ENCODE measurements around the gene TMEM266.

TMEM266 gene

DNA sequence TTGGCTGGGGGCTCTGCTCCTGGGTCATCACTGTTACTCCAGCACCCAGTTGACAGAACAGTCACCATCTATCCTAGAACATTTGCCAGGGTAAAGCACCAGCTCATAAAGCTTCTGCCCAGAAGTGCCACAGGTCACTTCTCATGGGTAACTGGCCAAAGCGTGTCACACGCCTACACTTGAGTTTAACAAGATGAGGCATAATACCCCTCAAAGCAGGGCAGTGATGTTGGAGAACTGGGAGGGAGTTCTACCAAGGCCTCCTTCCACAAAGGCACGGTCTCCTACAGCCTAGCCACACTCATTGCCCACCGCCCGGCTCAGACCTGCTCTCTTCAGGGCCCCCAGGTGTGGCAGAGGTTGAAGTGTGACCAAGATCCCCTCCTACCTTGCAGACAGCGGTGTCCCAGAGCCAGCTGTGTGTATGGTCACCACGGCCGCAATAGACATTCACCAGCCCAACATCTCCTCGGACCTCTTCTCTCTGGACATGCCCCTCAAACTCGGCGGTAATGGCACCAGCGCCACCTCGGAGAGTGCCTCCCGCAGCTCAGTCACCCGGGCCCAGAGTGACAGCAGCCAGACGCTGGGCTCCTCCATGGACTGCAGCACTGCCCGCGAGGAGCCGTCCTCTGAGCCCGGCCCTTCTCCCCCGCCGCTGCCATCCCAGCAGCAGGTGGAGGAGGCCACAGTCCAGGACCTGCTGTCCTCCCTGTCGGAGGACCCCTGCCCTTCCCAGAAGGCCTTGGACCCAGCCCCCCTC, 143.7 kb downstream of the TMEM266 start:
- no peak for DNase-seq (ENCODE audit: low read depth)

DNA sequence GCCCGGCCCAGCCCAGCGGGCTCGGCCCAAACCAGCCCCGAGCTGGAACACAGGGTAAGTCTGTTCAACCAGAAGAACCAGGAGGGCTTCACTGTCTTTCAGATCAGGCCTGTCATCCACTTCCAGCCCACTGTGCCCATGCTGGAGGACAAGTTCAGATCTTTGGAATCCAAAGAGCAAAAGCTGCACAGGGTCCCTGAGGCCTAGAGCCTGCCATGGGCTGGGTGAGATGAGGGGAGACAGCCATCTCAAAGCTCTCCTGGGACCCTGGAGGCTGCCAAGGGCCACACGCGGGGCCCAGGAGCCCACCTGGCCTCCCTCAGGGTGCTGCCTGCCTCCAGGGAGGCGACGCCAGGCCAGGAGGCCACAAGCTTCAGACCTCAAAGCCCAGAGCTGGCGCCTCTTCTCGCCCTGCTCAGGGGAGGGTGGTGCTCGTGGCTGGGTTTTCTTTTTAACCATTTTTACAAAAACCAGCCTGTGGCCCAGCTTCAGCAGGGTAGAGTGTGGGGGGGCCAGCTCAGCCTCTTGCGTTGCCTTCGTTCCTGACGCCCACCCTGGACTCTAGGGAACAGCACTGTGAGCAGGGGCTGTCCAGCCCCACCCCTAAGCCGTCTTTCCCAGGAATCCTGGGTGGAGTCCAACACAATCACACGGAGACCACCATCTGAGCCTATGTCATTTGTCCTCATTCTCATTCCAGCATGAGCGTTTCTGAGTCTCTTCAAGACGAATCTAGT, 144.5 kb downstream of the TMEM266 start:
- no peak for DNase-seq (ENCODE audit: low read depth)

DNA sequence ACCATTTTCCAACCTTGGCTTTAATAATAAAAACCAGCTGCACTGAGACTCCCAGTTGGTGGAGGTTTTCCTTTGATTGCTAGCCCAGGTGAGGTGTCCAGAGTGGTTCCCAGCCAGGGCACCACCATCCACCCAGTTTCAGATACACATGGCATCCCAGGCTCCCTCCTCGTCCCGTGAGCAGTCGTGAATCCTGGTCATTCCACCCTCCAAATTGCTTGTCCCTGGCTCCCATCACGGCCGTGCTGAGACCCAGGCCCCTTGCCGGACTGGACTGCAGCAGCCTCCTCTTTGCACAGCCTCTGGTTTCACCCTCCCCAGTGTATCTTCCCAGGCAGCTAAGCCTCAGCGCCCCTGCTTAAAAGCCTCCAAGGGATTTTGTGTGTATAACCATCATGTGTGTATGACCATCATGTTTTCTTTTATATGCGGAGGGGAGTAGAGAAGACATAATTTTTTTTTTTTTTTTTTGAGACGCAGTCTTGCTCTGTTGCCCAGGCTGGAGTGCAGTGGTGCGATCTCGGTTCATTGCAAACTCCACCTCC, 145.2 kb downstream of the TMEM266 start:
- DNase-seq (ENCODE audit: low read depth): no peak

DNA sequence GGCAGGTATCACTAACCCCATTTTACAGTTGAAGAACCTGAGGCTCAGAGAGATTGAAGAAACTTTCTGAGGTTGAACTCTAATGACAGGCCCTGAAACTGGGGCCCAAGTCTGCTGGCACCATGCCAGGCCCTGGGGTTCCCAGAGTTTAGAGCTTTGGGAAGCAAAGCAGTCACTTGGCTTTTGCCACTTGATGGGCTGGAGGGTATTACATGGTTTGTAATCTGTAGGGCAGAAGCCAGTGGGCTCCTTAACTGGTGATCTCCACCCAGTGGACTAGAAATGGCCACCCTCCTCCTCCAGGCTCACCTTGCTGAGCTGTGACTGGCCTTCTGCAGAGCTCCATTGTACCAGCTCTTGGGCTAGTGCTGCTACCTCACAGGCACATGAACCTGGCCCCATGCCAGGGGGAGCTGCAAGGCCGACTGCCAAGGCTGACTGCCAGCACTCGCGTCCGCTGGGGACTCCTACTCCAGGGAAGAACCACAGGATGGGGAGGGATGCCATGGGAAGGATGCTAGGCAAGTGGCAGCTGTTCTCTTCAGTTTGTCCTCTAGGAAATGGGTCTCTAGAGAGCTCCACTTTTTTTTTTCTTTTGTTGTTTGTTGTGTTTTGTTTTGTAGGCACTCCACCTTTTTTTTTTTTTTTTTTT, 146.7 kb downstream of the TMEM266 start:
- DNase-seq (ENCODE audit: low read depth): no peak

DNA sequence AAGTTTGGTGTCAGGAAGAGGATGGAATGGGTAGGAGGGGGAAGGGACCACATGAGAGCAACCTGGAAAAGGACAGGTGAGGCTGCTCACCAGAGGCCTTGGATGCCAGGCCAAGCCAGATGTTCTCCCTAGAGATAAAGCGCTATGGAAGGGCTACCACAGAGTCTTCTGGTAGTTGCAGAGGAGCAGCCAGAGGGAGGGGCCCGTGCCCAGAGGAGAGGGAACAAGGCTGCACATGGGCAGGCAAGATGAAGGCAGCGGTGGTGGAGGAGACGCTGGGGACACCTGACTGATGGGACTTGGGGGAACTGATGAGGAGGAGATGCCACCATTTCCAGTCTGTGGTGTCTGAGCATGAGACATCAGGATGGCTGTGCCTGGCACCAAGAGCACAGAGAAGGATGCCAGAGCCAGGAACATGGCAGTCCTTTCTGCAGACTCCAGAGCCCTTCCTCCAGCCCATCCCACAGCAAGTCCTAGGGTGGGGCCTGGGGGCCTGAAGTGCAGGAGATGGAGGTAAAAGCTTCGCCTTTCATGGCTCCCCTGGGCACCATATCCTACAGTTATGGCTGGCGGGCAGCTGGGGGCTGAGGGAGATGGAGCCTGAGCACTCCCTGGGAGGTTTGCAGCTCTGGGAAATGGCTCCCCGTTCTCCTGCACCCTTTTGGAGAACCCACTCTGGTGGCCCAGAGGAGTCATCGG, 148.4 kb downstream of the TMEM266 start:
- DNase-seq (ENCODE audit: low read depth): no peak

DNA sequence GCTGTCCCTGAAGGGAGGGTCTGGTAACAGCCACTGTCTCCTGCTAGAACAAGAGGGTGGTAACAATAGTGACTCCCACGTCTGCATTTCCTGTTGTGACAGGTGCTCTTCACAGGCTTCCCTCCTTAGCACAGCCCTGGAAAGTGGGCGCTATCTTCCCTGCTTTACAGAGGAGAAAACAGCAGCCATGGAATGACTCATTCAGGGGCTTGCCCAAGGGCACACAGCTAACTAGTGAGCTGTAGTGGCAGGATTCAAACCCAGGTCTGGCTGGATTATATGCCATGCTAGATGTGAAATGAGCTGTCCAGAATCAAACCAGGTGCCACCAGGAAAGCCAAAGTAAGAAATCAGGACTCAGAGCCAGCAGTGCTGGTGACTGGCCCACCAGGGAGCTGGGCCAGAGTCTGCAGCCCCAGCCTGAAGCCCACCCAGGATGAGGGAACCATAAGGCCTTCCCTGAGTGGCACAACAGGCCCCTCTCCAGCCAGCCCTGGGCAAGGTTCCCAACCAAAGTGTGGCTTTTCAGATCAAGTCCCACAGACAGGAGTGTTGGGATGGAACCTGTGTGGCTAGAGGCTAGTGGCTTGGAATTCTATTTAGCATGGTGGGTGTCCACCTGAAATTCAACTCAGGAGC, 149.1 kb downstream of the TMEM266 start:
- DNase-seq (ENCODE audit: low read depth): no peak

DNA sequence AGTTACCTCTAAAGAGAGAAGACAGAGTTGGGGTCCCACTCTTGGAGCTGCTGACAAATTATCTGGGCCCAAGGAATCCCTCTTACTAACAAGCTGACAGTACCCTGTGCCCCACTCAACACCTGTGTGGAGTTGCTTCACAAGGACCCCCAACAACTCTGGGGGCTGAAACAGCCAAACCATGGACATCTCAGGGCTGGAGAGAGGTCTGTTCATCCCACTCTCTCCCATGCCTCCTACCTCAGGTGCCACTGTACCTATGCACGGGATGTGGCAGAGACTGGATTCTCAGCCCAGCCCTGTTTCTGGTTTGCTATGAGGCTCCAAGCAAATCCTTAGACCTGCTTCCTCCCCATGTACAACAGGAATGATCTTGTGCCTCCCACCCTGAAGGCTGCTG, 149.7 kb downstream of the TMEM266 start:
- DNase-seq (ENCODE audit: low read depth): no peak

DNA sequence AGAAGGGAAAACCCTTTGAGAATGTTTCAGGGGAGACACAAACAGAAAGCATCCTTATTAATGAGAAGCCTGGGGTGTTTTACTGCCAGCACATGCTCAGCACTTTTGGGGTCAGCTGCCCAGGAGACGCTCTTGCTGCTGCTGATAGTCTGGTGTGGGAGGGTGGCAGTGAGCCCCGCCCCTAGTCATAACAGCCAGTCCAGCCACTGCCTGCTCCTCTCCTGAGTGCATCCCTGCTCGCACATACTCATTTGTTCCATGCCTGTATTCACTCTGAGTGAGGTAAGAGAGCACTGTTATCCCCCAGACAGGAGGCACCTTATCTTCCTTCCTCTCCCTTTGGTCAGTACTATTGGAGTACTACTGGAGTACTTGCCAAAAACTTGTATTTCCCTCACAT, 150.2 kb downstream of the TMEM266 start:
- no peak for DNase-seq (ENCODE audit: low read depth)

DNA sequence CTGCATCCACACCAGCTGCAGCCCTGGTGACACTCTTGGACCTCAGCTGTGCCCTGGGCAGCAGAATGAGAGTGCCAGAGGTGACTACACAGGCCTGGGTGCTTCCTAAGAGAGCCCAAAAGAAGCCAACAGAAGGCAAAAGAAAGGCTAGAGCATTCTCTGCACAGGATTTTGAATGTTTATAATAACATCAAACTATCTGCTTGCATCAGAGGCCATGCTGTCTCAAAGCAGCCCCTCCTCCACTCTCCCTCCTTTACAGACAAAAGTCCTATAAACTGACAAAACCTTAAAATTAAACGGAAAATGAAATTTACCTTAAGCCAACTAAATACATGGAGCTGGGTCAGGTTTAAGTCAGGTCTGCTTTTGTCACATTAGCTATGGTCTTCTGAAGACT, 155.8 kb downstream of the TMEM266 start:
- DNase-seq (ENCODE audit: low read depth): no peak

DNA sequence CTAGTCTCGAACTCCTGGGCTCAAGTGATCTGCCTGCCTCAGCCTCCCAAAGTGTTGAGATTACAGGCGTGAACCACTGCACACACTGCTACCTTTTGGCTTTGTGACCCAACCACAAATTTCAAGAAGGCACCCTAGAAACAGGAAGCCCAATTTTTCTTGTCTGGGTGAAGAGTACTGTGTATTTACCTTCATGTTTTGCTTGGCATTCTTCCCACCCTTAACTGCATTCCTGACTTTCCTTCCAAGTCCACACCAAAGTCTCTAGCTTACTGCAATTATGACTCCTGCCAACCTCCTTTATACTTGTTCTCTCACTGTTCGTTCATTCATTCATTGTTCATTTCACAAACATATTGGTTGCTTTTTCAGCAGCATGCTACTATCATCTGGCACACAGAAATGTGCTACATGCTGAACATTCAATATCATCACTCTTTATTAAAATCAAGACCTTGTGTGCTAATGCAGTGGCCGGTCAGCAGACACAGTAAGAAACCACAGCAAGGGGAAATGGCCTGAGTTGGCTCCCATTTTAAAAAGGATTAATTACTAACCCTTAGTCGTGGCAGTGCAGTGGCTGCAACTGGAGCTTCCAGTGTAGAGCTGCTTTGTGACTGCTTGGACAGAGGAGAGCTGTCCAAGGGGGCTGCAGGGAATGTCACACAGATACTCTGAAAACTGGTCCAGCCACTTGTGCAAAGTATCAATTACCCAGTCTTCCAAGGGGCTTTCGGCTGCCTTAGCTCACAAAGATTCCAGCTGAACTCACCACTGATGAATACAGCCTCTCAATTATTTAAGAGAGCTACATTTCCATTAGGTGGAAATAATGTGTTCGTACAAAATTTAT, 157.5 kb downstream of the TMEM266 start:
- DNase-seq (ENCODE audit: low read depth): no peak

DNA sequence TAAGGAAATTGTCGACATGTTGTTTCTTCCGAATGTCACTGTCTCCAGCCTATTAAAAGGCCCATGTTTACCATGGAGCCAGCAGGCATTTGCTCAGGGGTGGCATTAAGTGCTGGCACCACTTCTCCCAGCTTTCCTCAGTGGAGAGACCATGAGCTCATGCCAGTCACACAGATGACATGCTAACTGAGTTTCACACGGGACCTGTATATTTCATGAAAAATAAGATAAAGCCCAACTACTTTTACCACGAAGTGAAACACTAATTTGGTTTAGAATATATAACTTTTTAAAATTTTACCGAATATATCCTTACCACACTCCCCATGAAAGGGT, 158.1 kb downstream of the TMEM266 start:
- no peak for DNase-seq (ENCODE audit: low read depth)

DNA sequence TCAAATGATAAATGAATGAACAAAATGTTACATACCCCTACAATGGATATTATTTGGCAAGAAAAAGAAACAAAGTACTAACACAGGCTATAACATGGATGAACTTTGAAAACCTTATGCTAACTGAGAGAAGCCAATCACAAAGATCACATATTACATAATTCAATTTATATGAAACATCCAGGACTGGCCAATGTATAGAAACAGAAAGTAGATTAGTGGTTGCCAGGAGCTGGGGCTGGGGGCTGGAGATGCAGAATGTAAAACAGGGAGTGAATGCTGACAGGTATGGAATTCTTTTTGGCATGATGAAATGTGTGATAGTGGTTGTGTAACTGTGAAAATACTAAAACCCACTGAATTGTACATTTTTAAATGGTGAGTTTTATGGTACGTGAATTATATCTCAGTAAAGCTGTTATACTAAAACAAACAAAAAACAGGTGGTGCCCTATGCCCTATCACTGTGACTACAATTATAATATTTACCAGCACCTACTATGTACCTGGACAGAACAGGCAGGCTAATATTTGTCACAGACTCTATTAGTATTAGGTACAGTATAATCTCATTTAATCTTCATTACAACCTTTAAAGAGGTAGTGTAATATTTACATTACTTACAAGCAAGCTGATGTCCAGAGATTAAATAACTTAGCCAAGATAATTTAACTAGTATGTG, 161.4 kb downstream of the TMEM266 start:
- DNase-seq (ENCODE audit: low read depth): no peak

DNA sequence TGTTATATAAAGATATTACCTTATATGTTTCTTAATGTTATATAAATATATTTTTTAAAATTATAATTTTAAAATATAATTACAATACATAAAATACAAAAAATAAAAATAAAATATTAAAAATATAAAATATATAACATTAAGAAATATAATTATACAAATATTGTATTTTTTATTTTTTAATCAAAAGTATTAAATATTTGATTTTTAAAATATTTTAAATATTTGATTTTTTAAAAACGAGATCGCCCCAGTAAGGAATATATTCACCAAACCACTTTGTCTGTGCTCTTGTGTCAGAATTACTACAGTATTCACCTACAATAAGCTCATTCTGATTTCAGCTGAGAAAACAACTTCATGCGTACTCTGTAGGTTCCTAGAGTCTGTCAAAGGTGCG, 162.4 kb downstream of the TMEM266 start:
- DNase-seq (ENCODE audit: low read depth): no peak

DNA sequence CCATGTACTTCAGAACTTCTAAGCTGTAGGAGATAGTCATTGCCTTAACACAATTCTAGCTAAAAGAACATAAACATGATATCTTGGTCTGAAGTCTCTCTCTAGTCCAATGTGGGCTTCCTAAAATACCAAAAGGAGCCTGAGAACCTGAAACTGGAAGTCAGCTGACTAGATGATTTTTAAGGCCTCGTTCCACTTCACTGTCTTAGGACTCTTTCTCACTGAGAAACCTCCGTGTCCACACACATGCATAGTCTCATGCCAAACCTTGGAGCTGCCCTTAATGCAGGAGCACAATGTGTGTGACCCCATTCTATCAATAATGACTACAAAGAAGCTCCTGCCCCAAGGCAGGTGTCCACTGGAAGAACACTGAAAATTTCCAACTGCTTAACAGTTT, 163.7 kb downstream of the TMEM266 start:
- DNase-seq (ENCODE audit: low read depth): no peak

DNA sequence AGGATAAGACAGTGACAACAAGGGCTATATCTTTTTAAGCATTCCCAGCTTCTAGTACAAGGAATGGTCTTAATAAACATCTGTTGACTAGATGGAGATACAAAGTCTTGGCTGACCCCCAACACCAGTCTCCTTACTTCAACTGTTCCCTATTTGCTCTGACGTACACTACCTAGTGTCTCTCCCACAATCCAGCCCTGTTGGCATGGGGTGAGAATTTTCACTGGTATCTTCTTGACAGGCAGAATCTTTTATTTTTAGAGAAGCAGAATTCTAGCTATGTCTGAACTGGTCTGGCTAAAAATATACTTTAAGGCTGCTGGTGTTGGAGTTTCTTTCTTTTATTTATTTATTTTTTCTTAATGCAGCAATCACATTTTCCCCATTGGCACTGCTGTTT, 169.5 kb downstream of the TMEM266 start:
- DNase-seq (ENCODE audit: low read depth): no peak

DNA sequence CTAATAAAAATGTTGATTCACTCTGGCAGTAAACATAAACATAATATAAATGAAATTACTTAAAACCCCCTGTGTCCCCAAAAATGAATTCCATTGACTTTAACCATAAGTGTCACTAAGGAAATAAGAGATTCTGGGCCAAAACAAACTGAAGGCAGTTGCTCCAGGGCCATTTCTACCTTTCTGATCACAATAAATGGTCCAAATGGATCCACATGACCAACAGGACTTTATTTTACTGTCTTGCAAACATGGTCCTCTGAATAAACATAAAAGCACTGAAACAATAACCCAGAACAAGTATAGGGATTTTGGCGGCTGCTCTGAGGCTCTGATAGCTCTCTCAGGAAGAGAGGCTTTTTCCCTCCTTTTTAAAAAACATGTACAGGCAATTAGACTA, 174.1 kb downstream of the TMEM266 start:
- DNase-seq (ENCODE audit: low read depth): no peak

DNA sequence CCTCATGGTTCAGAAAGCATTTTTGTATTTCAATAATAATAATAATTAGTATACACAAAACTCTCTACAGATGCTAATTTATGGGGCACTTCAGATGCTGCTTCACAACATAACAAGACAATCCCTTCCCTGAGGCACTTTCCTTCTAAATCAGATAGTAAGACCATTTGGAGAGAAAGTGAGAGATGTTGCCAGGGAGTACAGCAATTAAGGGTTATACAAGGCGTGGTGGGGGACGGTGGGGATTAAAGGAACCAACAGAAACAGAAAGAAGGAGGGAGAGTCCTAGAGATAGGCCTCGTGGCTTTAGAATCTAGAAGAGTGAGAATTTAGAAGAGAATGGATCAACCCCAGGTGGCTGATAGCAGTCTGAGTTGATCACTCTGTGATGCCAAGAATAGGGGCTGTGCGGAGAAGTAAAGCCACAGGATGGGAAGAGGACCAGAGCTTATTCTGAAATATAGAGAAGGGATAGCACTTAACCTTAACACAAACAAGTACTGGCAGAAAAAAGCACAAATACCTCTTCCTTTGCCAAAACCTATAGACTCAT, 174.6 kb downstream of the TMEM266 start:
- no peak for DNase-seq (ENCODE audit: low read depth)

DNA sequence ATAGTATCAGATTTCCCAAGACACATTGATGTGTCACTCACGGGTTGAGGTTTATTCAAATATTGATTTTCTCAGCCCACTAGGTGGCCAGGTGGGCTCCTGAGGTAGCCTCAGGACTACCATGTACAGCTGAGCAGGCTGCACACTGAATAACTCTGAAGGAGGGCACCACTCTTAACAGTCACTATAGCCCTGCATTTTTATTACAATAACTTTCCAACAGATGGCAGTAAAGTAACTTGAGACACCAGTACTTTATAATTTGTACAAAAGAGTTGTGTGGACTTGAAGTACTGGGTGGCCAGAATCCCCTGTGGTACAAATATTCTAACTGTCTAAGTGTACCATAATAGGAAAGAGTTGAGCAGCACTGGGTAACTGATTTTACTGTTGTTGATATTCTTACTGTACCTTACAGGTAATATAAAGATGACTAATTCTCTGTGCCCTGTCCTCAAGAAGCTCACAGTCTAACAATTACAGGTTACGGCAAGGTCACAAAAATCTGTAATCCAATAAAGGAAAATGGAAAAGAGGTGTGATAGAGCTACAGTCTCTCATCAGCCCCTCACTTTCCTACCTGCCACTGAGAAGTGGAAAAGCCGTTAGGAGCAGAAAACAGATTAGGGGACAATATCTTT, 175.5 kb downstream of the TMEM266 start:
- no peak for DNase-seq (ENCODE audit: low read depth)

DNA sequence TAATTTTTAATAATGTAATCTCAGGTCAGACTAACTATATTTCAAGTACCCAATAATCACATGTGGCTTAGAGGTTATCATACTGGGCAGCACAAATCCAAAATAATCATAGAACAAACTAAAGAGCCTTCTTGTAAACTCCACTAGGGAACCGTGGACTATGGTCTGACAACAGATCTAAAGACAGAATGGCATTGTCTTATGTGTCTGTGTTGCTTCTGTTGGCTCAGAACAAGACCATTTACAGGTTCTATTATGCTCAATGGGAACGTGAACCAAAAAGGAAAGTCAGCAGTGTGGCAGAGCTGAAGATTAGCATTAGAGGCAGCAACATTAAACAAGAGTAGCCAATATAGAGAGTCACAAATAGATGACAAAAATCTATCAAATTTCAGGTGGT, 176.6 kb downstream of the TMEM266 start:
- no peak for DNase-seq (ENCODE audit: low read depth)

DNA sequence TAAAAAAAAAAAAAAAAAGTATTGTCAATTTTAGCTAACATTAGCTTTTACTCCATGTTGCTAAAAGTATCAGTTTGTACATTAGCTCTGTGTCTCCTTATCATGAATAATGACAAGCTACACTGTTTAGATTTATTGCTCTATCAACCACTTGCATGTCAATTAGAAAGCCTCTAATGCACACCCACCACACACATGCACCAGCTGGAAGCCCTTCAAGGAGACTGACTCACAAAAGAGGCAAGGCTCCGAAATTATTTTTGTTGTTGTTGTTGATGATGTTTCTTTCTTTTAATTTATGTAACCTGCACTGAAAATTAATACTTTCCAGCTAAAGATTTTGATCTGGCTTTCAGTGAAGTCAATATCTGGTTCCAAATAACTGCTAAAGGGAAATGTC, 180.0 kb downstream of the TMEM266 start:
- no peak for DNase-seq (ENCODE audit: low read depth)
